Activated B cell treated with CpG ODN at 0.5 μM for 24 hours (primary cell): Measurements from ENCODE around the gene NOP56. TPM values are rescaled to one million over a fixed set of nuclear protein-coding genes. Genes with fewer than 3 reads are reported as not detected.
"Not testable (repeated sequence)": the region's sequence is repeated elsewhere in the genome, so short reads cannot be mapped to it uniquely, and the experiment has no call there.

Experiments
- ATAC-seq: fragments of 200-7000 bp; cut with Tn5 transposase; one replicate; pipeline ENCODE4 v1.10.0; 2021; ENCODE audit warnings: low read depth, mild to moderate bottlenecking, moderate library complexity
- CTCF ChIA-PET: fragments of 350-600 bp; sonication (Branson Sonifier 250); formaldehyde crosslinking; loops from one replicate; lab custom pipeline; 2021; ENCODE audit warnings: antibody characterized with exemption; lab: Charles Lee
- POLR2A ChIA-PET: fragments of 350-600 bp; sonication (Branson Sonifier 250); formaldehyde crosslinking; loops from one replicate; lab custom pipeline; 2021; ENCODE audit warnings: antibody characterized with exemption; lab: Charles Lee
- DNase-seq: peaks from one replicate; pipeline ENCODE4 v3.0.0; 2022
- H3K27ac Mint-ChIP-seq: one replicate; pipeline ENCODE4 v1.8.0; 2020; ENCODE audit warnings: mixed read lengths
- H3K27me3 Mint-ChIP-seq: one replicate; pipeline ENCODE4 v1.8.0; 2021; ENCODE audit warnings: mixed read lengths
- H3K36me3 Mint-ChIP-seq: one replicate; pipeline ENCODE4 v1.8.0; 2021; ENCODE audit warnings: low read depth, mixed read lengths
- H3K4me1 Mint-ChIP-seq: one replicate; pipeline ENCODE4 v1.8.0; 2021; ENCODE audit warnings: mixed read lengths
- H3K4me3 Mint-ChIP-seq: one replicate; pipeline ENCODE4 v1.8.0; 2020; ENCODE audit warnings: mild to moderate bottlenecking, mixed read lengths
- H3K9me3 Mint-ChIP-seq: one replicate; pipeline ENCODE4 v1.8.0; 2020; ENCODE audit warnings: mixed read lengths
- CTCF ChIP-seq: fragments of 200-600 bp; IDR thresholded peaks from one replicate; pipeline ENCODE4 v1.8.0; 2022; ENCODE audit warnings: antibody characterized with exemption, mild to moderate bottlenecking
- intact Hi-C: fragments of 100-400 bp; cut with micrococcal nuclease; formaldehyde crosslinking; loops from one replicate; pipeline ENCODE4 v1.15.1; 2024
- total RNA-seq: library from RNA; stranded (reverse); gene quantifications from 2 replicates; pipeline ENCODE4 v1.2.3, GENCODE V29; 2022

NOP56 gene
- total RNA-seq, 1 donor from 2014 or later, result 327 TPM

GRCh38 chr20:2693286-2694007 lies 41.0 kb downstream of the NOP56 start:
- ATAC-seq (peak; percentile 67), DNase-seq (peak; percentile 50)
- no peak for TF ChIP-seq CTCF
- no peaks in the 10 kb centered on the region for H3K9me3 Mint-ChIP-seq
- H3K27ac Mint-ChIP-seq, result no peak overlapping the region
- ChIA-PET POLR2A (interaction anchor here (0.8 kb wide), 1 partner anchor 41 kb away, joined by 4 read pairs; the partner anchor contains the start of gene NOP56), CTCF (interaction anchor here (1.3 kb wide), 1 partner anchor 32 kb away, joined by 3 read pairs; no protein-coding TSS in a partner anchor)
- peaks cover 2% of the 10 kb centered on the region for H3K36me3 Mint-ChIP-seq
- peaks cover 9% of the 10 kb centered on the region for H3K4me1 Mint-ChIP-seq
- peaks cover 61% of the 10 kb centered on the region for H3K27me3 Mint-ChIP-seq
- H3K4me3 Mint-ChIP-seq, result no peak overlapping the region
- intact Hi-C loops, result loop anchor here (5.0 to 10.0 kb wide), 3 partner anchors 41 to 179 kb away; partner anchors contain the start of genes NOP56, PCED1A, PTPRA and VPS16

GRCh38 chr20:2694008-2694471 lies 41.6 kb downstream of the NOP56 start:
- Mint-ChIP-seq H3K36me3 (peaks cover 2% of the 10 kb centered on the region), H3K9me3 (no peaks in the 10 kb centered on the region), H3K27me3 (peaks cover 66% of the 10 kb centered on the region), H3K4me1 (peaks cover 9% of the 10 kb centered on the region), H3K27ac (no peak overlapping the region), H3K4me3 (no peak overlapping the region)
- DNase-seq (no peak), ATAC-seq (no peak)
- no peak for TF ChIP-seq CTCF
- ChIA-PET POLR2A (interaction anchor here (0.8 kb wide), 1 partner anchor 42 kb away, joined by 4 read pairs; the partner anchor contains the start of gene NOP56), CTCF (interaction anchor here (1.3 kb wide), 1 partner anchor 31 kb away, joined by 3 read pairs; no protein-coding TSS in a partner anchor)
- intact Hi-C loops, result loop anchor here (5.0 to 10.0 kb wide), 3 partner anchors 42 to 178 kb away; partner anchors contain the start of genes NOP56, PCED1A, PTPRA and VPS16

- Mint-ChIP-seq H3K9me3 (no peaks in the 10 kb centered on the region), H3K4me3 (peak overlapping the region; percentile 54), H3K36me3 (peaks cover 2% of the 10 kb centered on the region), H3K4me1 (peaks cover 9% of the 10 kb centered on the region), H3K27ac (no peak overlapping the region), H3K27me3 (peaks cover 62% of the 10 kb centered on the region)
- POLR2A ChIA-PET, result no interaction called here
- intact Hi-C loops, result loop anchor here (5.0 to 10.0 kb wide), 3 partner anchors 42 to 178 kb away; partner anchors contain the start of genes NOP56, PCED1A, PTPRA and VPS16
- no peak for ATAC-seq
- no peak for DNase-seq
- TF ChIP-seq CTCF, result no peak
- CTCF ChIA-PET, result interaction anchor here (1.3 kb wide), 1 partner anchor 30 kb away, joined by 3 read pairs; no protein-coding TSS in a partner anchor
These were observed 42.1 kb downstream of the NOP56 start for GRCh38 chr20:2694519-2694918.

GRCh38 chr20:2695206-2695983 lies 43.0 kb downstream of the NOP56 start:
- ATAC-seq (no peak), DNase-seq (no peak)
- Mint-ChIP-seq H3K9me3 (no peaks in the 10 kb centered on the region), H3K4me3 (peak overlapping the region; percentile 54), H3K4me1 (peaks cover 9% of the 10 kb centered on the region), H3K27ac (no peak overlapping the region), H3K27me3 (peaks cover 60% of the 10 kb centered on the region), H3K36me3 (peaks cover 2% of the 10 kb centered on the region)
- POLR2A ChIA-PET, result no interaction called here
- CTCF ChIA-PET, result no interaction called here
- TF ChIP-seq CTCF, result no peak
- intact Hi-C loops, result loop anchor here (10.0 kb wide), 1 partner anchor 149 kb away; the partner anchor contains the start of genes PCED1A and VPS16

GRCh38 chr20:2695984-2696525 lies 43.6 kb downstream of the NOP56 start:
- H3K27me3 Mint-ChIP-seq, result peaks cover 58% of the 10 kb centered on the region
- CTCF ChIA-PET, H3K4me1 Mint-ChIP-seq, ATAC-seq, H3K36me3 Mint-ChIP-seq, H3K27ac Mint-ChIP-seq, POLR2A ChIA-PET, H3K9me3 Mint-ChIP-seq, DNase-seq, H3K4me3 Mint-ChIP-seq: not testable (repeated sequence)
- intact Hi-C loops, result loop anchor here (10.0 kb wide), 1 partner anchor 149 kb away; the partner anchor contains the start of genes PCED1A and VPS16
